Lower lobe of right lung (tissue), 2 donors: ENCODE measurements around the gene XPNPEP2. TPM values are rescaled to one million over a fixed set of nuclear protein-coding genes. Genes with fewer than 3 reads are reported as not detected.

Experiments used
- ATAC-seq, 2 donors: fragments of 200-7000 bp; cut with Tn5 transposase; one replicate each; pipeline ENCODE4 v1.9.1; 2020 to 2022; ENCODE audit warnings: mild to moderate bottlenecking in 2 of 2, moderate library complexity in 2 of 2
- DNase-seq: peaks from one replicate; pipeline ENCODE4 v3.0.0-alpha.2; 2020
- H3K27ac ChIP-seq: fragments of 200-600 bp; one replicate; pipeline ENCODE4 v1.8.0; 2022
- H3K27me3 ChIP-seq: fragments of 200-600 bp; one replicate; pipeline ENCODE4 v1.8.0; 2022; ENCODE audit warnings: low read depth
- H3K36me3 ChIP-seq: fragments of 200-600 bp; one replicate; pipeline ENCODE4 v1.8.0; 2022; ENCODE audit warnings: mild to moderate bottlenecking
- H3K4me1 ChIP-seq: fragments of 200-600 bp; one replicate; pipeline ENCODE4 v1.8.0; 2022
- H3K4me3 ChIP-seq: fragments of 200-600 bp; one replicate; pipeline ENCODE4 v1.8.0; 2022; ENCODE audit warnings: mild to moderate bottlenecking
- H3K9me3 ChIP-seq: fragments of 200-600 bp; one replicate; pipeline ENCODE4 v1.8.0; 2022
- intact Hi-C: fragments of 100-400 bp; cut with DNase I; formaldehyde crosslinking; loops from one replicate; pipeline ENCODE4 v1.11.0; 2022
- total RNA-seq: library from RNA; stranded (reverse); fragmentation: NEBNext Ultra II Directional; extraction: Animal tissue kit (Norgen Biotek cat#: 25700); gene quantifications from one replicate; pipeline ENCODE4 v1.2.1, GENCODE V29; 2021
- TF ChIP-seq, protein P1 (sequence below): fragments of 200-600 bp; IDR thresholded peaks from one replicate; pipeline ENCODE4 v1.8.0; 2022; ENCODE audit warnings: antibody characterized with exemption, mild to moderate bottlenecking
- donor health status: DM: no; HTN: yes; CAD: no; lungs with severe emphysema.

Gene XPNPEP2
- total RNA-seq, 1 donor from 2014 or later: 2.9 TPM

DNA sequence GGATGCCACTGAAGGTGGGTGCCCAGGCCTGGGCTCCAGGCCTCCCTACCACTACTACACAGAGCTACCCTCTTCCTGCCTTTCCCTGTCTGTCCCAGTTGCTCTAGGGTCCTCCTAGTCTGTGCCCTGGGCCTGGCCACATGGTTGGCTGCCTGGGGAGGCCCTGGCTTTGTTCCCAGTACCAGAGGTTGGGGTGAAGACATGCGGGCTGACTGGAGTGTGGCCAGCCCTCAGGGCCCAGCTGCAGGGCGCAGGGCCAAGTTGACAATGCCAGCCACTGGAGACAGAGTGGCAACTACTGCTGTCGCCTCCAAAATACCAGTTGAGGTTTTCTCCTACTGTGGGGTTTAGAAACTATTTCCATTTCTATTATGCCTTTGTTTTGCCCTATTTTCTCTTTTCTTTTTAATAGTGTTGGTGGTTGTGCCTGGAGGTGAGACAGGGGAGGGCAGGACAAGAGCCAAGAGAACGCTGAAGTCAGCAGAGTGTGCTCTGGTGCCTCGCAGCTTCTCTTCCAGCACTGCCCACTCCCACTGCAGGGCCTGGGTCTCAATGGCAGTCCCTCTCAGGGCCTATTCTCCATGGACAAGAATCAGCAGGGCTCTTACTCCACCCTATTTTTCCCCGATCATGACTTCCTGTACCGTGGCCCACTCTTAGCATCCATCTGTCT lies 32.2 kb upstream of the XPNPEP2 start:
- H3K27me3 ChIP-seq: no peaks in the 10 kb centered on the region
- H3K9me3 ChIP-seq: no peaks in the 10 kb centered on the region
- TF ChIP-seq, protein P1, sequence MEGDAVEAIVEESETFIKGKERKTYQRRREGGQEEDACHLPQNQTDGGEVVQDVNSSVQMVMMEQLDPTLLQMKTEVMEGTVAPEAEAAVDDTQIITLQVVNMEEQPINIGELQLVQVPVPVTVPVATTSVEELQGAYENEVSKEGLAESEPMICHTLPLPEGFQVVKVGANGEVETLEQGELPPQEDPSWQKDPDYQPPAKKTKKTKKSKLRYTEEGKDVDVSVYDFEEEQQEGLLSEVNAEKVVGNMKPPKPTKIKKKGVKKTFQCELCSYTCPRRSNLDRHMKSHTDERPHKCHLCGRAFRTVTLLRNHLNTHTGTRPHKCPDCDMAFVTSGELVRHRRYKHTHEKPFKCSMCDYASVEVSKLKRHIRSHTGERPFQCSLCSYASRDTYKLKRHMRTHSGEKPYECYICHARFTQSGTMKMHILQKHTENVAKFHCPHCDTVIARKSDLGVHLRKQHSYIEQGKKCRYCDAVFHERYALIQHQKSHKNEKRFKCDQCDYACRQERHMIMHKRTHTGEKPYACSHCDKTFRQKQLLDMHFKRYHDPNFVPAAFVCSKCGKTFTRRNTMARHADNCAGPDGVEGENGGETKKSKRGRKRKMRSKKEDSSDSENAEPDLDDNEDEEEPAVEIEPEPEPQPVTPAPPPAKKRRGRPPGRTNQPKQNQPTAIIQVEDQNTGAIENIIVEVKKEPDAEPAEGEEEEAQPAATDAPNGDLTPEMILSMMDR: no peak
- no peak overlapping the region for H3K27ac ChIP-seq
- ATAC-seq: no peak
- H3K4me3 ChIP-seq: no peak overlapping the region
- H3K4me1 ChIP-seq: no peaks in the 10 kb centered on the region
- no peaks in the 10 kb centered on the region for H3K36me3 ChIP-seq
- intact Hi-C loops: no loop called here
- no peak for DNase-seq

DNA sequence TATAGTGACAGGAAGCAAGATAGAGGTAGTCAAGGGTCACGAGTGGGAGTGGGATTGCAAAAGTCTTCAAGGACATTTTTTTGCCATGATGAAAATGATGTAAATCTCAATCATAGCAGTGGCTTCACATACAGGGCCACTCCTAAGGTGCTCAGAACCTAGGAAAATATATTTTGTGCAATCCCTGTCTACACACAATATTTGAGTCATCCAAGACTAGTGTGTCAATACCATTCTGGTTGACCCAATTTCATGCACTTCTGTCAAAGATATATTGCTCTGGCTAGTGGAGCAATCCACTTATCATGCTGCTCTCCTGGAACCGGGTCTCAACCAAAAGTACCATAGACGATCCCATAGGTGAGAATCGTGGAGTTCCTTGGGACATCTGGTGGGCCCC lies 24.2 kb upstream of the XPNPEP2 start:
- H3K4me3 ChIP-seq: no peak overlapping the region
- TF ChIP-seq, protein P1: no peak
- H3K4me1 ChIP-seq: no peaks in the 10 kb centered on the region
- H3K9me3 ChIP-seq: no peaks in the 10 kb centered on the region
- ATAC-seq (no peak), DNase-seq (no peak)
- no peaks in the 10 kb centered on the region for H3K36me3 ChIP-seq
- H3K27me3 ChIP-seq: no peaks in the 10 kb centered on the region
- H3K27ac ChIP-seq: no peak overlapping the region
- intact Hi-C loops: loop anchor here (10.0 kb wide), 1 partner anchor 60 kb away; the partner anchor contains the start of gene APLN

DNA sequence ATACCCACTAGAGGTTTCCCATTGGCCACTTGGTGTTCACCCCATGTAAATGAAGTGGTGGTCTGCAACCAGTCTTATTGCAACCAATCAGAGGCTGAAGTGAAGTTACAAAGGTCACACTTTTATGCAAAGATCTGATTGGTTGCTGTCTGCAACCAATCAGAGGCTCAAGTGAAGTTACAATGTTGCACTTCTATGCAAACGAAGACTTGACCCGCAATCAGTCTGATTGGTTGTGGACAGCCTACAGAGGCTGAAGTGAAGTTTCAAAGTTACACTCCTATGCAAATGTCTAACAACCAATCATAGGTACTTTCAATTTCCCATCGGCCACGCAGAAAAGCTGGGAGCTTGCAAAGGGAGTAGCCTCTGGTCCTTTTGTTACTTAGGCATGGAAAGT lies 22.3 kb upstream of the XPNPEP2 start:
- Histone ChIP-seq H3K9me3 (no peaks in the 10 kb centered on the region), H3K27me3 (no peaks in the 10 kb centered on the region), H3K27ac (no peak overlapping the region), H3K4me1 (no peaks in the 10 kb centered on the region), H3K36me3 (no peaks in the 10 kb centered on the region), H3K4me3 (no peak overlapping the region)
- no peak for ATAC-seq
- no peak for DNase-seq
- TF ChIP-seq, protein P1: no peak
- intact Hi-C loops: loop anchor here (10.0 kb wide), 1 partner anchor 62 kb away; the partner anchor contains the start of gene APLN

DNA sequence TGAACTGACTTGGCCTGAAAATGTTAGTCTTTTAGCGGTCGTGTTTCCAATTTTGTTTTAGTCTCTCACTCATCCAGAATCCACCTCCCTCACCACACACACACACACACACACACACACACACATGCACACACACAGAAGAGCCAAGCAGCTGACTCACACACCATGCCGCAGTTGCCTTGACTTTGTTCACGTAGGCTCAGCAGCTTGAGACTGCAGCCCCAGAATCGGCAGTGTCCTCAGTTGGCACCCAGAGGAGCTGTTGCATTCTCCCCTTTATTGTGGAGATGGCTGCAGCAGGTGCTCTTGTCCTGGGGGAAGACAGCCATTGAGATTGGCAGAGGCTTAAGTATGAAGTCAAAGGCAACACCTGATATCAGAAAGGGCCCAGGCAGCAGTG lies 20.9 kb upstream of the XPNPEP2 start:
- TF ChIP-seq, protein P1: no peak
- DNase-seq (no peak), ATAC-seq (no peak)
- no peak overlapping the region for H3K4me3 ChIP-seq
- H3K27me3 ChIP-seq: no peaks in the 10 kb centered on the region
- no peak overlapping the region for H3K27ac ChIP-seq
- intact Hi-C loops: loop anchor here (10.0 kb wide), 1 partner anchor 63 kb away; the partner anchor contains the start of gene APLN
- no peaks in the 10 kb centered on the region for H3K36me3 ChIP-seq
- no peaks in the 10 kb centered on the region for H3K4me1 ChIP-seq
- no peaks in the 10 kb centered on the region for H3K9me3 ChIP-seq

DNA sequence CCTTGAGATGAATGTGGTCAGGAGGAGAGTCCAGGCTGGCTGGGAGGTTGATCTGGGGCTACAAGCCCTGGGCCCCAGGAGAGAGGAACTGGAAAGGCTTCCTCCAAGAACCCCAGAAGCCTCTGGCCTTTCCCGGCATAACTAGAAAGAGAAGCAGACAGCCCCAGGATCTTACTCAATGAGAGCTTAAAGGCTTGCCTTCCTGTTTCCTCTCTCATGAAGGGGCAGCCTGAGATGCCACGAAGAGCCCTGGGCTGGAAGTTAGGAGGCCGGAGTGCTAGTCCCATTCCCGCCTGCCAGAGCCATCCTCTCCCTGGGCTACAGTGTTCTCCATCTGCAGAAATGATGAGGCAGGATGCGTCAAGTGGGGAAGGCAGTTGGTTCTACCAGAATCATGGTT lies 20.1 kb upstream of the XPNPEP2 start:
- intact Hi-C loops: loop anchor here (10.0 kb wide), 1 partner anchor 64 kb away; the partner anchor contains the start of gene APLN
- TF ChIP-seq, protein P1: no peak
- no peak for ATAC-seq
- H3K36me3 ChIP-seq: no peaks in the 10 kb centered on the region
- DNase-seq: no peak
- no peaks in the 10 kb centered on the region for H3K27me3 ChIP-seq
- H3K4me1 ChIP-seq: no peaks in the 10 kb centered on the region
- H3K9me3 ChIP-seq: no peaks in the 10 kb centered on the region
- no peak overlapping the region for H3K27ac ChIP-seq
- no peak overlapping the region for H3K4me3 ChIP-seq
